Parathyroid adenoma (tissue), 2 donors: Measurements from ENCODE around the gene CDK1.

Experiments used
- H2AFZ ChIP-seq: fragments of 300-600 bp; sonication (generic); one replicate; pipeline ENCODE4 v1.7.0; 2017; ENCODE audit warnings: antibody characterized with exemption, mild to moderate bottlenecking
- H3K27ac ChIP-seq: fragments of 300-600 bp; sonication (generic); one replicate; pipeline ENCODE4 v1.7.0; 2017
- H3K27me3 ChIP-seq: fragments of 300-600 bp; sonication (generic); one replicate; pipeline ENCODE4 v1.7.0; 2017; ENCODE audit warnings: low read length; ENCODE audit not compliant: control insufficient read depth, insufficient read depth
- H3K36me3 ChIP-seq: fragments of 300-600 bp; sonication (generic); one replicate; pipeline ENCODE4 v1.7.0; 2017; ENCODE audit warnings: low read length; ENCODE audit not compliant: control insufficient read depth, insufficient read depth
- H3K4me1 ChIP-seq: fragments of 300-600 bp; sonication (generic); one replicate; pipeline ENCODE4 v1.7.0; 2017; ENCODE audit warnings: control low read depth
- H3K4me2 ChIP-seq: fragments of 300-600 bp; sonication (generic); one replicate; pipeline ENCODE4 v1.7.0; 2017; ENCODE audit warnings: low read length
- H3K4me3 ChIP-seq: fragments of 300-600 bp; sonication (generic); one replicate; pipeline ENCODE4 v1.7.0; 2017; ENCODE audit warnings: low read depth, low read length
- H3K79me2 ChIP-seq: fragments of 300-600 bp; sonication (generic); one replicate; pipeline ENCODE4 v1.7.0; 2017; ENCODE audit warnings: control low read depth
- H3K9ac ChIP-seq: fragments of 300-600 bp; sonication (generic); one replicate; pipeline ENCODE4 v1.7.0; 2017; ENCODE audit warnings: mild to moderate bottlenecking
- H3K9me3 ChIP-seq: fragments of 300-600 bp; sonication (generic); one replicate; pipeline ENCODE4 v1.7.0; 2017; ENCODE audit warnings: low read length; ENCODE audit not compliant: control insufficient read depth
- CTCF ChIP-seq: fragments of 300-600 bp; sonication (generic); IDR thresholded peaks from one replicate; pipeline ENCODE4 v1.7.0; 2017; ENCODE audit warnings: antibody characterized with exemption, mild to moderate bottlenecking
- donor health status: primary hyperparathyroidism.

Gene CDK1

GRCh38 chr10:60784641-60785040 lies 6.4 kb downstream of the CDK1 start:
- Histone ChIP-seq H3K4me3 (no peak overlapping the region), H3K9ac (no peak overlapping the region), H3K79me2 (no peaks in the 10 kb centered on the region), H3K4me2 (no peak overlapping the region), H3K36me3 (no peaks in the 10 kb centered on the region), H3K27ac (no peak overlapping the region), H3K4me1 (no peaks in the 10 kb centered on the region), H3K27me3 (no peaks in the 10 kb centered on the region), H3K9me3 (no peaks in the 10 kb centered on the region), H2AFZ (no peak overlapping the region)
- no peak for TF ChIP-seq CTCF

GRCh38 chr10:60788544-60788943 lies 10.3 kb downstream of the CDK1 start:
- no peak overlapping the region for H3K9ac ChIP-seq
- no peaks in the 10 kb centered on the region for H3K27me3 ChIP-seq
- H3K4me1 ChIP-seq = no peaks in the 10 kb centered on the region
- H3K27ac ChIP-seq = no peak overlapping the region
- H3K9me3 ChIP-seq = no peaks in the 10 kb centered on the region
- H3K4me3 ChIP-seq = no peak overlapping the region
- H2AFZ ChIP-seq = no peak overlapping the region
- no peaks in the 10 kb centered on the region for H3K36me3 ChIP-seq
- H3K79me2 ChIP-seq = peaks cover 3% of the 10 kb centered on the region
- no peak overlapping the region for H3K4me2 ChIP-seq
- TF ChIP-seq CTCF = no peak

- Histone ChIP-seq H3K9ac (no peak overlapping the region), H3K9me3 (no peaks in the 10 kb centered on the region), H3K79me2 (peaks cover 3% of the 10 kb centered on the region), H3K36me3 (no peaks in the 10 kb centered on the region), H3K4me1 (no peaks in the 10 kb centered on the region), H3K27ac (no peak overlapping the region), H2AFZ (no peak overlapping the region), H3K4me3 (no peak overlapping the region), H3K27me3 (no peaks in the 10 kb centered on the region), H3K4me2 (no peak overlapping the region)
- TF ChIP-seq CTCF = no peak
These were observed 11.1 kb downstream of the CDK1 start for GRCh38 chr10:60789340-60789739.

- no peak overlapping the region for H3K4me3 ChIP-seq
These were observed 16.7 kb downstream of the CDK1 start for GRCh38 chr10:60794953-60795352.

More at GRCh38 chr10:60794953-60795352, 16.7 kb downstream of the CDK1 start:
- no peaks in the 10 kb centered on the region for H3K27me3 ChIP-seq
- no peak overlapping the region for H3K27ac ChIP-seq
- no peaks in the 10 kb centered on the region for H3K4me1 ChIP-seq
- no peak overlapping the region for H3K4me2 ChIP-seq
- H3K79me2 ChIP-seq = peaks cover 3% of the 10 kb centered on the region
- no peak for TF ChIP-seq CTCF
- no peak overlapping the region for H3K9ac ChIP-seq
- H2AFZ ChIP-seq = no peak overlapping the region
- H3K9me3 ChIP-seq = no peaks in the 10 kb centered on the region
- no peaks in the 10 kb centered on the region for H3K36me3 ChIP-seq
